NCI-H69 (cell line): Measurements from ENCODE around the gene ADGRL1.
A peak's percentile ranks its signal among the peaks of the same experiment; 100 is the strongest.
"Not testable (repeated sequence)": the region's sequence is repeated elsewhere in the genome, so short reads cannot be mapped to it uniquely, and the experiment has no call there.

Experiments used
- DNase-seq: peaks from one replicate; lab custom pipeline; 2025; lab: John Stamatoyannopoulos, UW

ADGRL1 gene

DNA sequence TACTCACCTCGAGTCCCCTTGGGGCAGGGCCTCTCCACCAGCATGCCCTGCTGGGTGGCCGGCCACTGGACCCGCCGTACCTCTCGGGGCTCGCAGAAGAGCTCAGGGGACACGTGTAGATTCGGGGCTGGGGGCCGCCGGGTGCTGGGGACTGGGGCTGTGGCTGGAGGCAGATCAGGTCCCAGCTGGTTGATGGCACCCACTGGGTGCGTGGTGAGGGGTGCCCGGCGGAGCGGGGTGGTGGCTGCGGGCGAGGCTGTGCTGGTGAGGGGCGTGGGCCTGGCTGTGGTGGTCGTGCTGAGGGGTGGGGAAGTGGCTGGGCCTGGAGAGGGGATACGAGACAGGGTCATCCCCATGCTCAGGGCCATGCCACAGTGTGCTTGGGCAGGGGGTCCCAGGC lies 44.7 kb downstream of the ADGRL1 start:
- no peak for DNase-seq

- DNase-seq: no peak
These were observed 45.8 kb downstream of the ADGRL1 start for GRCh38 chr19:14160017-14160703.

GRCh38 chr19:14159059-14159458 lies 46.9 kb downstream of the ADGRL1 start:
- DNase-seq: no peak

DNA sequence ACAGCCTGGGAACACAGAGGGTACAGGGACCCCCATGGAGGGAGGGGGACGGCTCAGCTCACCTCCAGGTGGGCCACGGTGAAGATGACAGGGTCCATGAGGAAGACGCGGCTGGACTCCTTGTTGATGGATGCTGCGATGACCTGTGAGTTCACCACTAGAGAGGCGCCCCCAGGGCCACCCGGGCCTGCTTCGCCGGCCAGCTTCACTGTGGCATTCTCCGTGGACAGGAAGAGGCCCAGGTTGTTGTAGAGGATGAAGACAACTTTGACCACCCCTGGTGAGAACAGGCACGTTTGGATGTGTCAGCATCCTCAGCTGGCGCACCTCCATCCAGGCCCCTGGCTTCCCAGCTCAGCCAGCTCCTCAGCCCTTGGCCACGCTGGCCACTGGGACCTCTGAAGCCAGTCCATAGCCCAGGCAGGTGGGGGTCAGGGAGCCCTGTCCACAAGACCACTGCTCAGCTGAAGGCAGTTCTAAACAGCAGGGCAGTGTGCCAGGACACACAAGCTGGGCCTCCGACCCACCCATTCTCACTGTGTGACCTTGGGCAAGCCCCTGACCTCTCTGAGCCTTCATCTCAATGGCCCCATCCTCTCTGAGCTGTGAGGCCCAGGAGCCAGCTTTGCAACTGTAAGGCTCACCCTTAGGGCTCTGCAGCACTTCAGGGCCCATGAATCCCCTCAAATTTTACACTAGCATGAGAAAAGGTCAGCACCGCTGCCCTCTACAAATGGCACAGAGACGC lies 47.5 kb downstream of the ADGRL1 start:
- no peak for DNase-seq

DNA sequence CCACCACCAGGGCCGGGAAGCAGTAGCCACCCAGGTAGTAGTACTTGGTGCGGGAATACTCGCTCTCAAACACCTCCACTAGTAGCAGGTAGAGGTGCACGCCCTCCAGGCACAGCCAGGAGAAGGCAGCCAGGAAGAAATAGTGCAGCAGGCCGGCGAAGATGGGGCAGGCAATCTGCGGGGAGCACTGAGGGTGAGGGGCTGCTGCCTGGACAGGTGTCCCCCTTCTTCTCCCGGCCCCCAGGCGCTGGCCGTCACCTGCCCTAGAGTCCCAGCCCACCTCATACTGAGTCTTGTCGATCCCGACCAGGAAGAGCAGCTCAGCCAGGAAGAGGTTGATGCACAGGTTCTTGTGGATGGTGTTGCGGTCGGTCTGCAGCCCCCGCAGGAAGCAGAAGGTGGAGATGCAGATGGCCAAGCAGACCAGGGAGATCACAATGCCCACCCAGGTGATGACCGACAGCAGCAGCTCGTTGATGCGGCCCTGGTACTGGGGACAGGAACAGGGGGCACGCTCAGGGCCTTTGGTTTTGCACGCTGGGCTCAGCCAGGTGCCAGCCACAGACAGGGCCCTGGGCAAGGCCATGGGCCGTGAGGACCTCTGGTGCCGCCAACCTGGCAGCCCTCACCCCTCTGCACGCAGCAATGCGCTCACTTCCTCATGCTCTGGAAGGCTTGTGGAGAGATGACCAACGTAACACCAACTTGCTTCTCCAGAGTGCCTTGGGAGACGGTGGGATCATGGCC lies 48.8 kb downstream of the ADGRL1 start:
- DNase-seq: no peak

DNA sequence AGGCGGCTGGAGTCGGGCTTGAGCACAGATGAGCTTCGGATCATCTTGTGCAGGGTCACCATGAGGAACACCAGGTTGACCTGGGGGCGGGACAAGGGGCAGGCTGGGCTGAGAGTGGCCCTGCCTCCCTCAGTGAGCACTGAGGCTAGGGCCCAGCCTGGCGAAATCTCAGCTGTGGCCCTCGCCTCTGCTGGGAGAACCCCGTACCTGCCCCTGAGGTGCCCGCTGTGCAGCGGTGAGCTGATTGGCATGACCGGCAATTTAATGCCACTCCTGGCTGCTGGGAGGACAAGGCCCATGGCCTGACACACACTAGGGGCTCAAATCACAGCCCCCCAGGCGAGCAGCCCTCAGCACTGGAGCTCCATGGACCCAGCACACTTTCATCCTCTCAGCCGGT lies 49.8 kb downstream of the ADGRL1 start:
- no peak for DNase-seq

DNA sequence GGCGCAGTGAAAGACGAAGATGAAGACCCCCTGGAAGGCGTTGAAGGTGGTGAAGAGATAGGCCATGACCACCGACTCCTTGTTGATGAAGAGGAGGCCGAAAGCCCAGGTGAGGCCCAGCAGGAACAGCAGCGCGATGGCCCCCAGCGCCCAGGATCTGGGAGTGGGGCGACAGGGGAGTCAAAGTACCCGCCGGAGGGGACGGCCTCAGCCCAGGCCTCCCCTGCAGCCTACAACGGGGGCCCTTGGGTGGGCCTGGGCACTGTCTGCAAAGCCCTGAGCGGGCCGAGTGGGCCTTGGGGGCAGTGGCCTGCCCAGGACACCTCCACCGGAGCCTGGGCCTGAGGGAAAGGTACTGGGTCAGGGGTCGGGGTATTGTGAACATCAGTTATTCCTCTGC lies 50.6 kb downstream of the ADGRL1 start:
- DNase-seq: no peak

GRCh38 chr19:14152713-14153112 lies 53.3 kb downstream of the ADGRL1 start:
- DNase-seq: no peak

DNA sequence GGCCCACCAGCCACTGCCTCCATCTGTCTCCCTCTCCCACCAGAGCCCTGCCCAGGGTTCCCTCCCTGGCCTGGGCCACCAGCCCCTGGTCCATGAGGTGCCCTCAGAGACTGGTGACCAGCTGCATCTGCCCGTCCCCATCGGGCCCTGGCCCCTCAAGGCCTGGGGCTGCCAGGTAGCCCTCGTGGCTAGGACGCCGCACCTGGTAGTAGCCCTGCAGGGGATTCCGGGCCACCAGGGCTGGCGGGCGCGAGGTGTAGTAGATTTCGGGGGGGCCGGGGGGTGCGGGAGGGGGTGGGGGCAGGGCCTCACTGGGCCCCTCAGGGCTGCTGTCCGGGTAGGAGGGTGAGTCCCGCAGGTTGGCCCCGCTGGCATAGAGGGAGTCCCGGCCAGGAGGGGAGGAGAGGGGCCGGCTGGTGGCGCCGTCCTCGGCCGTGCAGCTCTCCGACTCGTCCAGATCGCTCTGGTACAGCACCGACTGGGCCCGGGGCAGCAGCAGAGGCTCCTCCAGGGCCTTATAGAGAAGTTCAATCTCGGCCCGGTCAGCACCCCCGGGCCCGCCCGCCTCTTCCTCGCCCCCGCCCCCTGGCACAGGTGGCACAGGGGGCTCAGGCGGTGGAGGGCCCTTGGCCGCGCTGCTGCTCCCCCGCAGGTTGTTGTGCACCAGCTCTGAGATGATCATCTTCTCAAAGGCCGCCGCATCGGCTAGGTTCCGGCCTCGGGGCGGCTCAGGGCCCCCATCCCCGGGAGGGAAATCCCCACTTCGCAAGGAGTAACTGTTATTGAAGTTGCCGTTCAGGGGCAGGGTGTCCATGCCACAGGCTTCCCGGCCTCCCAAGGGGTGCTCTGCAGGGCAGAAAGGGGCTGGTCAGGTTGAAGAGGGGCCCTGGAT lies 55.0 kb downstream of the ADGRL1 start:
- DNase-seq: no peak

GRCh38 chr19:14150041-14150769 lies 55.8 kb downstream of the ADGRL1 start:
- no peak for DNase-seq

GRCh38 chr19:14149509-14149994 lies 56.4 kb downstream of the ADGRL1 start:
- no peak for DNase-seq

DNA sequence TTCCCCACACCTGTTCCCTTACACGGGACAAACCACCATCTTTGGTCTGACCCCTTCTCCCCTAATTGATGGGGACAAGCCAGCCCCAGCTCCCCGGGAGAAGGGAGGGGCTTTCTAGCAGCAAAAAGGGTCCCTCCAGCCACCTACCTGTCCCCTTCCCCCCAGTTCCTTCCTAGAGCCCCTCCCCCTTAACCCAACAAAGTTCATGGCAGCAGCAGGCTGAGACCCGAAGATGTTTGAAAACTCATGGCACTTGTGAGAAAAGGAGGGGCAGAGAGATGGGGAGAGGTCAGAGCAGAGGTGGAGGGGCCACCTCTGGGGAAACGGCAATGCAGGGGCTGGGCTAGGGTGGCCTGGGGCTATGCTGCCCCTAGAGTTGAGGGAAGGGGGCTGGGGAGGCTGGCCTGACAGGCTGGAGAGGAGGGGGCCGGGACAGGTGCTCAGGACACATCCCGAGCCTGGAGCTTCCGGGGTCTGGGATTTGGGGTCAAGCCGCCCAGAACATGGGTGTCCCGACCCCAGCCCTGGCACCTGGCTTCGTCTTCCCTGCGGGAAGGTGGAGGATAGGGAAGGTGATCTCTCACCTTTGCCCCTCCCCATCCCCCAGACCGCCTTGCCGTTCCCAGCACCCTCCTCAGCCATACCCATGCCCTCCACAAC lies 57.1 kb downstream of the ADGRL1 start:
- no peak for DNase-seq

DNA sequence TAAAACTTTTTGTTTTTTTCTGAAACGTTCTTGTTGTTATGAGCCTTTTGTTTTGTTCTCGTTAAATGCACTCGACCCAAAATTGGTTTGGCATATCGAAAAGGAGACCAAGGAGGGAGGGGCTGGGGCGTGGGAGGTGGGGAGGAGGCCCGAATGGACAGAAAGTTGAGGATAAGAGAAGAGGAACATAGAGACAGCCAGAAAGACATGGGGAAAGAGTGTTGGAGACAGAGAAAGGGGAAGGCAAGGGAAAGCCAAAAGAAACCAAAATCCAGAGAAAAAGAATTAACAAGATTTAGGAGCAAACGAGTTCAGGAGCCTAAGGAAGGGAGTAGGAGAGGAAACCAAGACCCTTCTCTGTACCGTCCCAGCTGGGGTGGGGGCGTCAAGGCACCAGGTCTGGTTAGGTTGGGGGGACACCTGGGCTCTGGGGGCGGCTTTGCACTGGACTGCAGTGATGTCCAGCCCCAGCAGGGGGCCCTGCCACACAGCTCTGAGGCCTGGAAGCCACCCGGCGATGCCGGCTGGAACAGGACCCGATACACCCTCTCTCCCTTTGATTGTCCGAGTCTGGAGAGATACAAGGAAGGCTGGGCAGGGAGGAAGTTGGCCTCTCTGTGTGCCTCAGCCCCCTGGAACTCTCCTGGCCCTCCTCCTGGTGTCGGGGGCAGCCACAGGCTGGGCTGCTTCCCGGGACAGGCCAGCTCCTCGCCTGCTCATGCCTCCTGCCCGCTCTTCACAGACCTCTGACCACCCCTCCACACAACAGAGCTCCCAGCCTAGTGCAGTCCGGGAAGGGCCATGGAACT lies 58.0 kb downstream of the ADGRL1 start:
- peak; percentile 45 for DNase-seq

- DNase-seq: no peak
These were observed 59.2 kb downstream of the ADGRL1 start for GRCh38 chr19:14146789-14147216.

DNA sequence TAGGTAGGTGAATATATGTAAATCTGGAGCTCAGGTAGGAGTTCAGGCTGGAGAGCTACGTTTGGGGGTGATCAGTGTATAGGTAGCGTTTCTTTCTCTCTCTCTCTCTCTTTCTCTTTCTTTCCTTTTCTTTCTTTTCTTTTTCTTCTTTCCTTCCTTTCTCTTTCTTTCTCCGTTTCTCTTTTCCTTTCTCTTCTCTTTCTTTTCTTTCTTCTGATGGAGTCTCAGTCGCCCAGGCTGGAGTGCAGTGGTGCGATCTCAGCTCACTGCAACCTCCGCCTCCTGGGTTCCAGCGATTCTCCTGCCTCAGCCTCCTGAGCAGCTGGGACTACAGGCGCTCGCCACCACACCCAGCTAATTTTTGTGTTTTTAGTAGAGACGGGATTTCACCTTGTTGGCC lies 59.8 kb downstream of the ADGRL1 start:
- not testable (repeated sequence) for DNase-seq

DNA sequence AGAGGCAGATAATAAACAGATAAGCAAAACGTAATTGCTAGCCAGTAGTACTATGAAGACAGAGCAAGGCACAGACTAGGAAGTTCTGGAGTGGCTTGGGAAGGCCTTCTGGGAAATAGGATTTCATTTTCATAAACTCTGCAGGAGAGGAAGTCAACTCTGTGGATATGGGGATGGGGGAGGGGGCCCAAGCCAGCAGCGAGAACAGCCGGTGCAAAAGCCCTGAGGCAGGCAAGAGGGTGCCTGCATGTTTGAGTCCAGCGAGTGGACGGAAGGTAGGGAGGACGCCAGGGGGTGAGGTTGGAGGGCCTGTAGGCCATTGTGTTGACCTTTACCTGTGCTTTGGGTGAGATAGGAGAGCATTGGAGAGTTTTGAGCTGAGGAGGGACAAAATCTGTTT lies 60.6 kb downstream of the ADGRL1 start:
- no peak for DNase-seq

- DNase-seq: no peak
These were observed 63.4 kb downstream of the ADGRL1 start for GRCh38 chr19:14142262-14143190.

GRCh38 chr19:14141041-14141440 lies 64.9 kb downstream of the ADGRL1 start:
- DNase-seq: no peak

DNA sequence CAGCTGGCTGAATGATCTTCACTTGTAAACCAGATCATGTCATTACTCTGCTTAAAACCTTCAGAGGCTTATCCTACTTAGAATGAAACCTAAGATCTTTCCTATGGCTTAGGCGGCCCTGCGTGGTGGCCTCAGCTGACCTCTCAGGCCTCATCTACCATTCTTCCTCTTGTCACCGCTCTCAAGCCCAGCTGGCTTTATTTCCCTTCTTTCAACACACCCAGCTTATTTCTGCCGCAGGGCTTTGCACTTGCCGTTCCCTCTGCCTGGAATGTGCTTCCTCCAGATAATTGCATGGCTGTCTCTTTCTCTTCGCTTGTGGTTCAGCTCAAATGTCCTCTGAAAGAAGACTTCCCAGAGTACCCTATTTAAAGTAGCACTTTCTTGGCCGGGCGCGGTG lies 66.0 kb downstream of the ADGRL1 start:
- no peak for DNase-seq
